Sciatic nerve (tissue), 2 donors: ENCODE data around the gene CEPT1. TPM values are rescaled to one million over a fixed set of nuclear protein-coding genes. Genes with fewer than 3 reads are reported as not detected.
A peak's percentile ranks its signal among the peaks of the same experiment; 100 is the strongest.
"Not testable (repeated sequence)": the region's sequence is repeated elsewhere in the genome, so short reads cannot be mapped to it uniquely, and the experiment has no call there.

Experiments
- ATAC-seq: fragments of 200-7000 bp; cut with Tn5 transposase; one replicate; pipeline ENCODE4 v1.9.1; 2020; ENCODE audit warnings: mild to moderate bottlenecking, moderate library complexity
- DNase-seq: peaks from one replicate; pipeline ENCODE4 v3.0.0-alpha.2; 2020; ENCODE audit warnings: low spot score
- intact Hi-C: fragments of 100-400 bp; cut with DNase I; formaldehyde crosslinking; loops from one replicate; pipeline ENCODE4 v1.14.2; 2022
- total RNA-seq: library from RNA; stranded (reverse); fragmentation: NEBNext Ultra II Directional; extraction: Animal tissue kit (Norgen Biotek cat#: 25700); gene quantifications from one replicate; pipeline ENCODE4 v1.2.1, GENCODE V29; 2021
- donor health status: DM: no; HTN: no; CAD: no.
- donor health status: DM: no; HTN: no; CAD: no.

The CEPT1 gene
- 44.8 TPM for total RNA-seq

GRCh38 chr1:111139956-111140679, at the start of gene CEPT1, which contains the start of gene DRAM2:
Gene CEPT1, plus strand, starts transcription at chr1:111140223. Its CDS starts 7,492 bp downstream, at chr1:111147715.
Gene DRAM2, minus strand, starts transcription at chr1:111140093. Its CDS starts 8,539 bp downstream, at chr1:111131554.
- ATAC-seq (peak; percentile 99), DNase-seq (peak; percentile 99)
- intact Hi-C loops, result no loop called here

GRCh38 chr1:111095421-111095820, 44.6 kb upstream of the CEPT1 start:
- intact Hi-C loops, ATAC-seq, DNase-seq: not testable (repeated sequence)

GRCh38 chr1:111097356-111098099, 42.5 kb upstream of the CEPT1 start:
- ATAC-seq, result no peak
- intact Hi-C loops, result no loop called here

GRCh38 chr1:111099289-111099688, 40.7 kb upstream of the CEPT1 start:
- ATAC-seq, result no peak
- no peak for DNase-seq
- intact Hi-C loops, result no loop called here

More at GRCh38 chr1:111097356-111098099, 42.5 kb upstream of the CEPT1 start:
- DNase-seq, result no peak

GRCh38 chr1:111101854-111102642, 38.0 kb upstream of the CEPT1 start:
- intact Hi-C loops, result no loop called here
- ATAC-seq (no peak), DNase-seq (no peak)

GRCh38 chr1:111104981-111105380, 35.0 kb upstream of the CEPT1 start:
- no peak for ATAC-seq
- DNase-seq, result no peak
- intact Hi-C loops, result no loop called here

- intact Hi-C loops, result no loop called here
- no peak for DNase-seq
- no peak for ATAC-seq
These were observed 29.7 kb upstream of the CEPT1 start for GRCh38 chr1:111110197-111110899.

GRCh38 chr1:111116496-111116895, 23.5 kb upstream of the CEPT1 start:
- ATAC-seq (no peak), DNase-seq (no peak)
- intact Hi-C loops, result no loop called here

- ATAC-seq, result no peak
- no peak for DNase-seq
- intact Hi-C loops, result no loop called here
These were observed 13.7 kb upstream of the CEPT1 start for GRCh38 chr1:111126354-111126753.

GRCh38 chr1:111127923-111128643, 11.9 kb upstream of the CEPT1 start:
- DNase-seq (no peak), ATAC-seq (peak; percentile 58)
- intact Hi-C loops, result no loop called here

GRCh38 chr1:111129376-111129775, 10.6 kb upstream of the CEPT1 start:
- intact Hi-C loops, result no loop called here
- ATAC-seq (no peak), DNase-seq (no peak)

- DNase-seq (no peak), ATAC-seq (no peak)
- intact Hi-C loops, result no loop called here
These were observed 8.3 kb upstream of the CEPT1 start for GRCh38 chr1:111131693-111132092.

GRCh38 chr1:111133866-111134265, 6.2 kb upstream of the CEPT1 start:
- no peak for DNase-seq
- ATAC-seq, result no peak
- intact Hi-C loops, result no loop called here

GRCh38 chr1:111139324-111139955, 583 bp upstream of the CEPT1 start:
- peak; percentile 72 for ATAC-seq
- intact Hi-C loops, result no loop called here
- no peak for DNase-seq

GRCh38 chr1:111140680-111140967, 601 bp downstream of the CEPT1 start:
- no peak for DNase-seq
- no peak for ATAC-seq
- intact Hi-C loops, result no loop called here

- DNase-seq (no peak), ATAC-seq (no peak)
- intact Hi-C loops, result no loop called here
These were observed 1.5 kb downstream of the CEPT1 start for GRCh38 chr1:111141245-111142220.

GRCh38 chr1:111142356-111142975, 2.4 kb downstream of the CEPT1 start:
- ATAC-seq, result no peak
- no peak for DNase-seq
- intact Hi-C loops, result no loop called here
